ENCODE measurements around the gene INSR.

- TF ChIP-seq EZH2 (IDR thresholded peaks at IDR 0.05; ENCODE audit: insufficient read depth, poor library complexity, severe bottlenecking) = no peak
- no peak for TF ChIP-seq EZH2phosphoT487 (IDR thresholded peaks at IDR 0.05; ENCODE audit: insufficient read depth, low read depth)
Measured at GRCh38 chr19:7266832-7267231, 27.4 kb downstream of the INSR start.
